ENCODE data around the gene RABL3.
"Not testable (repeated sequence)": the region's sequence is repeated elsewhere in the genome, so short reads cannot be mapped to it uniquely, and the experiment has no call there.

The RABL3 gene

DNA sequence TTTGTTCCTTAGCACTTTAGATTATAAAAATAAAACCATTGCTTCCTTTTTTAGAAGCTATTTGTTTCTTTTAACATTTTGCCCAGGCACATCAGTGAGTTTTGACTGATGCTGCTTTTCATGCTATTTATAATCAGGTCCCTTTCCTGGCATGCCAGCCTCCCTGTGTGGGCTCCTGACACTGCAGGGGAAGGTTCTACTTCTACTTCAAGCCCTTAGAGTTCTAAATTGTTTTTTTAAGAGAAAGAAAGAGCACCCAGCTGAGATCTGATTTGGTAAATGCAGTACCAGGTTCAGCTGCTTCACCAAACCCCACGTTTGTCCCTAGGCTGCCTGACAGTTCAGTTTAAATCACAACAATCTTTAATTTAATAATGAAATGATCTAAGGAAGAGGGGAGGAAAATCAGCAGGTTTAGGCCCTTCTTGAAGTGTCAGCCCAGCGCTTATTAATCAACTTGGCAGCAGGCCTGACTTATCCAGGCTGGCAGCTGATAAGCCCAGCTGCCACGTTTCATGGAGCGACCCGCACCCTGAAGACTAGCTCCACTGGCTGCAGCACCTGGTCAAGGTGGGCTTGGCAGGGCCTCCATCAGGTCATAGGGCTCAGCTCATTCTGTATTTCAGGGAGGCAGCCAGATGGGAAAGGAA lies 89.3 kb downstream of the RABL3 start:
- H3K4me3 ChIP-seq, result no peak overlapping the region
- H3K27ac ChIP-seq, result no peak overlapping the region

DNA sequence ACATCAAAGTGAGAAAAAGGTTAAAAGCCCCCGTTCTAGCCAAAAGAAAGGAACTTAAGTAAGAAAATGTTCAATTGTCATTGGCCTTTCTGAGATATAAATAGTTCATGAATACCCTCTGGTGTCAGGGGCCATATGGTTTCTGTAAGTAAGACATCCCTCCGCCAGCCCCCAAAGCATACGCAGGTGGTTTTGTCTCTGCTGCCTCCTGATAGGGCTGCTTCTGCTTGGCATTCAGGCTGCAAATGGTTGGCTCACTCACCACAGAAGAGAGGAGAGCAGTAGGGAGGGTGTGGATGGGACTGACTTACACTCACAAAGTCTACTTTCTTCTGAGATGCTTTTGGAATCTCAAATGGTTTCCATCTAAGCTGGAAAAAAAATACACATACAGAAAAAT lies 90.0 kb downstream of the RABL3 start:
- Histone ChIP-seq H3K27ac (no peak overlapping the region), H3K4me3 (no peak overlapping the region)

DNA sequence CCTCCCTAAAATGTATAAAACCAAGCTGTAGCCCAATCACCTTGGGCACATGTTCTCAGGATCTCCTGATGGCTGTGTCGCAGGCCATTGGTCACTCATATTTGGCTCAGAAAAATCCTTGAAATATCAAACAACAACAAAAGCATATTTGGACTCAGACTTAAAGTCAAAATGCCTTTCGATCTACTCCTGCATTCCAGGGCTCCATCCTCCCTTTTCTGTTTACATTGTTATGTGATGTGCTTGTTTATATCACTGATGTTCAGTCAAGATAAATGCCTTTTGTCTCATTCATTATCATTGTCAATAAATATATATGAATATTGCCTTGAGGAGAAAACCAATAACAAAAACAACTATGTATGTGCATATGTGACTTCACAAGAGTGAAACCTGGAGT lies 92.0 kb downstream of the RABL3 start:
- H3K4me3 ChIP-seq, result no peak overlapping the region
- no peak overlapping the region for H3K27ac ChIP-seq

DNA sequence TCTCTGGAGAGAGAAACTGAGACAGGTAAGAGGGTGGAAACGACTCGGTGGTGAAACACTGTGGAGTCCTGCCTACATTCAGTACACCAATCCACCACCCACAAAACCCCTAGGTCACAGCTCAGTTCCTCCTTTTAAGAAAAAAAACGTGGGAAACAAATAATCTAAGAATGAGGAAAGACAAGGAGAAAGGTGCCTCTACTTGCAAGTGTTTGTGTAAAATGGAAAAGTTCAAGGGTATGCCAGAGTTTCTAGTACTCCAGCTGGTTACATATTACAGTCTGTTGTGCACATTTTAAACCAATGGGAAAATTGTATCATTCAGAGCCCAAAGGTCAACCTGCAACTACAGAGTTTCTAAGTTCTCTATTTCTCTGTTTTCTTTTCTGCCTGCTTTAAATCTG lies 92.5 kb downstream of the RABL3 start:
- Histone ChIP-seq H3K4me3 (no peak overlapping the region), H3K27ac (no peak overlapping the region)

DNA sequence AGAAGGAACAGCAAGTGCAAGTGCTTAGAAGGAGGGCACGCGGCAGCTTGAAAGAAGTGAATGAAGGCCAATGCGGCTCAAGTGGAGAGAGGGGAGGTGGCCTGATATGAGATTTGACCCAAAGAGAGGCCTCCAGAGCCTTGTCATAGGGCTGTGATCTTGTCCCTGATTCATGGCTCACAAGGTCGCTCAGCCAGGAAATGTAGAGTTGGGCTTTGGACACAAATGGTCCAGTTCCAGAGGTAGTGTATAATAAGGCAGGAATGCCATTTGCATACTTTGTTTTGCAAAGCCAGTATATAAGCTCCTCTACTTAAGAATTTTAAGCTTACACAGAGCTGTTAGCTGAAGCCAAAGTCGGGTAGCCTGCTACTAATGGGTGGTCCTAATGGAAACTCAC lies 94.0 kb downstream of the RABL3 start:
- H3K4me3 ChIP-seq, result no peak overlapping the region
- no peak overlapping the region for H3K27ac ChIP-seq

DNA sequence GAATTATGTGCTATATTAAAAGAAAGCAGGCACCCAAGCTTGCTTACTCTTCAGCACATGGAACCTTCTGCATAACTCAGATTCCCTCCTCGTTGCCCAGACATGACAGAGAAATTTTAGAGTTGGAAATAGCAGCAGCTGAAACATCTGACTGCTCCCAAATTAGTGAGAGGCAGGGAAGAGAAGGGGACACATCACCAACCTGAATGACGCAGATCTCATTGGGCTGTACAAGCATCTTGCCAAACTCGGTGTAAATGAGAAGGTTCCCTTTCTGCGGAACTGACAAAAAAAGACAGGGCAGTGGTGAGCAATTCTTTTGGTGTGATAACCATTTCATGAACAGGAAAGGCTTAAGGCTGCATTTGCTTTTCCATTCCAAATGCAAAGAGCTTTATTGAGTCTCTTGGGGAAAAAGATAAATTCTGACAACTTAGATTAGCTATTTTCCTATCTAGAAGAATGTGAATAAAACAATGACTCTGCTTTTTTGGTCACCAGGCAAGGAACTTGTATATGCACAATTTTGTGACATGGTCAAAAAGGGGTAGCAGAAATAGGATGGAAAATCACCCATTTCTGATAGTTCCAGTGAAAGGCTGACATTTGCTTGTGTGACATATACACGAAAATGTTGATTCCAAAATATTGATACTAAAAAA lies 95.4 kb downstream of the RABL3 start:
- no peak overlapping the region for H3K27ac ChIP-seq

DNA sequence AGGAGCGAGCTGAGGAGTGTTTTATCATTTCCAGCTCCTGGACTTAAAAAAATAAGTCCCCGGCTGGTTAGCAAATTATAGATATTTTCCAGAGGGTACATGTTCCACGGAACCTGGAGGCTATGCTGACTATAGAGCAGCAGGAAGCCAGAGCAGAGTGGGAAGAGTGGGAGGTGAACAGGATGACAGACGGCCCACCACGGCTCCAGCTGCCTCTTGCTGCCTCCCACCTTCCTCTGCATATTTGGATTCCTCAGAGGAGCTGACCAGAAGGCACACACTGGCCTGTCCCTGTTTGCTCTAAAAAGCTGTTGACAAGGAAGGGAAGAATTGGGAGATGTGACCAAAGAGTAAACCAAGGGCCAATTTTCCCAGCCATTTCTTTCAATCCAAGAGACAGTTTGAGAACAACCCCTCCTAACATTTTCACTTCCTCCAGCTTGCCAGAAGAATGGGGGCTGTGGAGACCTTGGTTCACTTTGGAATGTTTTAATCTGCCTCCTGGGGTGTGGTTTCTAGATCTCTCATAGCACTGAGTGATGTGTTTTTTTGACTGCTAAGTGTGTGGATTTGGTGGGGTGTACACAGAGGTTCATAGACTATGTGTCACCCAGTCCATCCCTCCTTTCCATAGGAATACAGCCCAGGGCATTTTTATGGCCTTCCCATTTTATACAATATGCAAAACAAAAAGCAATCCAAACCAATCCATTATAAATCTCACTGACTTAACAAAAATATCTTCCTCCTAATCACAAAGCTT lies 97.1 kb downstream of the RABL3 start:
- no peak overlapping the region for H3K4me3 ChIP-seq
- H3K27ac ChIP-seq, result no peak overlapping the region

More for the DNA sequence above, 95.4 kb downstream of the RABL3 start:
- H3K4me3 ChIP-seq, result no peak overlapping the region

DNA sequence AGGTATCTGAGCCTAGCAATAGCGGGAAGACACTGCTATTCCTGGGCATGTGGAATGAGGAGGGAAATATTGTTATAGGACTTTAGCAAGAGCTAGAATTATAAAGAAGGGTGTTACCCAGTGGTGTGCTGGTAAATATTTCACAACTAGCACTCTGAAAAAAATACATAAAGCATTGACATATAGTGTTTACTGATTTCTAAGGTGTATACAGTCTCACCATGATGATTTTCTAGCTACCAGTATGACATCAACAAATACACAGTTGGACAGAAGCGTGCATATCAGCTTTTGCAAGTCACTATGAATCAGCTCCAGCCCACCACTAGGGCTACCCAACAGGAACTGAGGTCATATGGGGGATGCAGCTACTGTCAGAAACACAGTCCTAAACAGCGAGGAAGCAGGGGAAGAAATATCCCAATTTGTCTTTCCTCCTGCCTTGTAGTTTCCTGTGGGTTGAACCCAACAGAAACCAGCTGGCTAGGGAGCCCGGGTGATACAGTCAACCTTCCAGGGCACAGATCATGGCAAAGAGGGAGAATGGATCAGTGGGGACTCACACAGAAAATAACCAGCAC lies 99.9 kb downstream of the RABL3 start:
- H3K4me3 ChIP-seq, result no peak overlapping the region

DNA sequence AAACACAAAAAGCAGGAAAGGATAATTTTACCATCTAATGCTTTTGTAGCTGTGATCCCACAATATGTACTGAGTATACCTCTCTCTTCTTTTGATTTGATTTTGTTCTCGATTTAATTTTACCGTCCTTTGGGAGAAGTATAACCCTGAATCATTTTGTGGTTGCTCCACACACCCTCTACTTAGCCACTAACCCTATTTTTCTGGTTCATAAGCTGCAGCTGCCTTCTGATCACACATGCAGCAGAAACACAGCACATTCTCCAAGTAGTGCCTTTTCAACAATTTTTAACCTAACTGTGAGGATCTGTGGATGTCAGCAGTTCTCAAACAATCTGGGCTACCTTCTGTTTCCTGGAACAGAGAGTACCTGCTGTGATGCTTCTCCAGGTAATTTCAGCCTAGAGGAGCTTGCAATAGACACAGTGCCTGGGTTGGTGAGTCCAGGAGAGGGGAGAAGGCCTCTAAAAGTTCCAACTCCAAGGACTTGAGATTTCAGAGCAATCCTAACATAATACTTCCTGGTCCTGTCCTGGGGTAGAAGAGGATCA lies 100.5 kb downstream of the RABL3 start:
- H3K27ac ChIP-seq, result no peak overlapping the region
- no peak overlapping the region for H3K4me3 ChIP-seq

More for the DNA sequence above, 99.9 kb downstream of the RABL3 start:
- H3K27ac ChIP-seq, result peak overlapping the region in 1 of 21 experiments; percentile 9

DNA sequence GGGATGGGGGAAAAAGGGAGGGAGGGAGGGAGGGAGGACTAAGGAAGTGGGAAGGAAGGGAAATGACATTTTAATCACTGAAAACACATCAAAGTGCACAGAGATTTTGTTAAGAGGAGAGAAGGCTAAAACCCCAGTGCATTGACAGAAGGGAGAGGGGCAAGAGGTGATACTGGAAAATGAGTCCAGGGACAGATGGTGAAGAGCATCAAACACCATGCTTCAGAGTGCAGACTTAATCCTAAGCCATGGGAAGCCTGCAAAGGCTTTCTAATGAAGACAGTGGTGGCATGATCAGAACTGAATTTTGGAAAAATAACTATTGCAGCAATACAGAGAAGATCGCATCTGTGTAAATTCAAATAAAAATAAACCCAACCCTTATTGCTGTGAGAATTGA lies 102.1 kb downstream of the RABL3 start:
- no peak overlapping the region for H3K4me3 ChIP-seq

DNA sequence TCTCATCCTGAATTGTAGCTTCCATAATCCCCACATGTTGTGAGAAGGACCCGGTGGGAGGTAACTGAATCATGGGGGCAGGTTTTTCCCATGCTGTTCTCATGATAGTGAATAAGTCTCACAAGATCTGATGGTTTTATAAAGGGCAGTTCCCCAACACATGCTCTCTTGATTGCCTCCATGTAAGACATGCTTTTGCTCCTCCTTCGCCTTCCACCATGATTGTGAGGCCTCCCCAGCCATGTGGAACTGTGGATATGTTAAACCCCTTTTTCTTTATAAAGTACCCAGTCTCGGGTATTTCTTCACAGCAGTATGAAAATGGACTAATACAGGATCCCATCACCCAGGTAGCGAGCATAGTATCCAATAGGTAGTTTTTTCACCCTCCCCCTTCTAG lies 103.5 kb downstream of the RABL3 start:
- not testable (repeated sequence) for H3K4me3 ChIP-seq, H3K27ac ChIP-seq

More for the DNA sequence above, 102.1 kb downstream of the RABL3 start:
- no peak overlapping the region for H3K27ac ChIP-seq

DNA sequence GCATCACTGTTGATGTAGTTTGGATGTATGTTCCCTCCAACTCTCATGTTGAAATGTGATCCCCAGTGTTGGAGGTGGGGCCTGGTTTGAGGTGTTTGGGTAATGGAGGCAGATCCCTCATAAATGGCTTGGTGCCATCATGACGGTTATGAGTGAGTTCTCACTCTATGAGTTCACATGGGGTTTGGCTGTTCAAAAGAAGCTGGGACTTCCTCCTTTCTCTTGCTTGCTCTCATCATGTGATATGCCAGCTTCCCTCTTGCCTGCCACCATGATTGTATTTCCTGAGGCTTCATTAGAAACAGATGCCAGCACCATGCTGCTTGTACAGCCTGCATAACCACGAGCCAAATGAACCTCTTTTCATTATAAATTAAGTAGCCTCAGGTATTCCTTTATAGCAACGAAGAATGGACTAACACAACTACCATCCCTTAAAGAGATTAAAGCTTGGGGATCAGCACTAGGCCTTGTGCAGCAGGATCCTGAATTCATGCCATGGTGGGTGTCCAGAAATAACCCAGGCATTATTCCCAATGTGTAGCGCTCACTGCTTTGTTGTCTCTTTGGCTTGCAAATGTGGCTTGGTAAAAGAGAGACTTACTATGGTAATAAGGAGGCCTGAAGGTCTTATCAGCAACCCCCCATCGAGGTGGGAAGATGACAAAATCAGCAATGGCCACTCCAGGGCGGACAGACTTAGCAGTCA lies 104.3 kb downstream of the RABL3 start:
- H3K4me3 ChIP-seq, result no peak overlapping the region
- no peak overlapping the region for H3K27ac ChIP-seq

DNA sequence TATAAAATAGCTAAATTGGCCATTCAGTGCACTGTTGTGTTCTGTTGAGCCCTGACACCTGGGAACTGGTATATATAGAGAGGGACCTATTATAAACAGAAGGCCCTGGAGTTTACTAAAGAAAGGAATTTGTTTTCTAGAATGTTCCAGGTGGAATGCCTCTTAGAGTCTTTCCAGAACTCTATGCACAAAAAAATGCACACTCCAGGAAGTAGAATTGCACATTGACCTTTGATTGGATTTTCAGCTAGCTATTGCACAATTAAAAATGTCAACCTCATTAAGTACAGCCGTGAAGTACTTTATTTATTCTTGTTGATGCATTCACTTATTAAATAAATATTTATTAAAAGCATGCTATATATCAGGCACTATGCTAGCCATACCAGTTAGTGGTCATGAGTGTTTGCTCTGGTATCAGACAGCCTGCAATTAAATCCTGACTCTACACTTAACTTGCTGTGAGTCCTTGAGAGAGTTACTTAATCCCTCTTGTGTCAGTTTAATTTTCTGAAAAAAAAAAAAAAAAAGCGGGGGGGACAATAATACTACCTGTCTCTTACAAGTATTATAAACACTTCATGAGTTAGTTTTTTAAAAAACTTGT lies 105.4 kb downstream of the RABL3 start:
- no peak overlapping the region for H3K4me3 ChIP-seq
- no peak overlapping the region for H3K27ac ChIP-seq
